GM13977 (cell line): ENCODE measurements around the gene FBXO48.

Experiments used
- DNase-seq: peaks from one replicate; pipeline ENCODE4 v3.0.0; 2012; ENCODE audit warnings: low spot score
- CTCF ChIP-seq: IDR thresholded peaks from 2 replicates; pipeline ENCODE4 v1.5.1; 2012; ENCODE audit warnings: mild to moderate bottlenecking, control low read depth; ENCODE audit not compliant: insufficient read depth; ENCODE audit errors: extremely low read depth, missing control alignments
- in situ Hi-C: fragments of 300-500 bp; cut with MboI; formaldehyde crosslinking; loops from one replicate; pipeline ENCODE4 v1.12.0; 2022; ENCODE audit warnings: low sequenced_read_pairs, low pct_unique_long_range_greater_than_20kb, mixed read lengths, inconsistent platforms; ENCODE audit not compliant: unreplicated experiment

FBXO48 gene

GRCh38 chr2:68466361-68466777 lies 725 bp downstream of the FBXO48 start:
- in situ Hi-C loops: no loop called here
- no peak for TF ChIP-seq CTCF
- DNase-seq: no peak

GRCh38 chr2:68465081-68465916 lies 1.8 kb downstream of the FBXO48 start:
- no peak for DNase-seq
- in situ Hi-C loops: no loop called here
- TF ChIP-seq CTCF: no peak

- in situ Hi-C loops: no loop called here
- no peak for TF ChIP-seq CTCF
Observed at GRCh38 chr2:68464651-68465050, 2.4 kb downstream of the FBXO48 start.

GRCh38 chr2:68463287-68463877 lies 3.7 kb downstream of the FBXO48 start:
- TF ChIP-seq CTCF: peak; percentile 67
- in situ Hi-C loops: no loop called here
- peak; percentile 63 for DNase-seq

More at GRCh38 chr2:68464651-68465050, 2.4 kb downstream of the FBXO48 start:
- no peak for DNase-seq

GRCh38 chr2:68458981-68459380 lies 8.1 kb downstream of the FBXO48 start:
- in situ Hi-C loops: no loop called here
- no peak for TF ChIP-seq CTCF
- no peak for DNase-seq

- TF ChIP-seq CTCF: no peak
Observed at GRCh38 chr2:68456198-68456597, 10.9 kb downstream of the FBXO48 start.

More at GRCh38 chr2:68456198-68456597, 10.9 kb downstream of the FBXO48 start:
- in situ Hi-C loops: no loop called here
- no peak for DNase-seq
